MM.1S (cell line): Measurements from ENCODE around the gene CLDN20.

Experiments
- EZH2 ChIP-seq: fragments of 300-600 bp; sonication (generic); optimal IDR thresholded peaks from 2 replicates; pipeline ENCODE3; 2017; ENCODE audit warnings: low read depth, mild to moderate bottlenecking, antibody characterized with exemption, low read length, mixed read lengths
- TF ChIP-seq, protein P1 (sequence below): fragments of 300-600 bp; sonication (generic); IDR thresholded peaks from 2 replicates; pipeline ENCODE4 v1.5.1; 2016; ENCODE audit warnings: antibody characterized with exemption, low read length, mixed read lengths

DNA sequence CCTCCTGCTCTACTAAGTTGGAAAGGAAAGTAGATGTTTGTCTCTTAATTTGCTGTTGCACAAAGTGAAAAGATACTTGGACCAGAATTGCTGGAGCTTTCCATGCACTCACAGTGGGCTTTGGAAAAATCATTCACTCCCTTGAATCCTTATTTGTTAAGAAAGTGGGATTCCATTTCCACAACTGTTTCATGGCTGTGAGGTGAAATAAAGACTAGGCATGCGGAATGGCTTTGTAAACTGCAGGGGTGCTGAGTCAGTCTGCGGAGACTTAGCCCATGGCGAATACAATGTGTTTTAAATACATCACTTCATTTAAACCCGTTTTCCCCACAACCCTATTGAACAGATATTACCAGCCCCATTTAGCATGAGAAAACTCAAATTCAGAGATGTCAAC lies 36.8 kb upstream of the CLDN20 start:
- TF ChIP-seq, protein P1, sequence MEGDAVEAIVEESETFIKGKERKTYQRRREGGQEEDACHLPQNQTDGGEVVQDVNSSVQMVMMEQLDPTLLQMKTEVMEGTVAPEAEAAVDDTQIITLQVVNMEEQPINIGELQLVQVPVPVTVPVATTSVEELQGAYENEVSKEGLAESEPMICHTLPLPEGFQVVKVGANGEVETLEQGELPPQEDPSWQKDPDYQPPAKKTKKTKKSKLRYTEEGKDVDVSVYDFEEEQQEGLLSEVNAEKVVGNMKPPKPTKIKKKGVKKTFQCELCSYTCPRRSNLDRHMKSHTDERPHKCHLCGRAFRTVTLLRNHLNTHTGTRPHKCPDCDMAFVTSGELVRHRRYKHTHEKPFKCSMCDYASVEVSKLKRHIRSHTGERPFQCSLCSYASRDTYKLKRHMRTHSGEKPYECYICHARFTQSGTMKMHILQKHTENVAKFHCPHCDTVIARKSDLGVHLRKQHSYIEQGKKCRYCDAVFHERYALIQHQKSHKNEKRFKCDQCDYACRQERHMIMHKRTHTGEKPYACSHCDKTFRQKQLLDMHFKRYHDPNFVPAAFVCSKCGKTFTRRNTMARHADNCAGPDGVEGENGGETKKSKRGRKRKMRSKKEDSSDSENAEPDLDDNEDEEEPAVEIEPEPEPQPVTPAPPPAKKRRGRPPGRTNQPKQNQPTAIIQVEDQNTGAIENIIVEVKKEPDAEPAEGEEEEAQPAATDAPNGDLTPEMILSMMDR = no peak
- TF ChIP-seq EZH2 = no peak
